GM18868 (cell line): ENCODE measurements around the gene XRCC5.
"Not testable (repeated sequence)": the region's sequence is repeated elsewhere in the genome, so short reads cannot be mapped to it uniquely, and the experiment has no call there.

ENCODE experiments used
- ATAC-seq: cut with Tn5 transposase; IDR thresholded peaks from one replicate; pipeline ENCODE4 v1.9.1; 2021; ENCODE audit warnings: mild to moderate bottlenecking, moderate library complexity; ENCODE audit not compliant: unreplicated experiment

Gene XRCC5

DNA sequence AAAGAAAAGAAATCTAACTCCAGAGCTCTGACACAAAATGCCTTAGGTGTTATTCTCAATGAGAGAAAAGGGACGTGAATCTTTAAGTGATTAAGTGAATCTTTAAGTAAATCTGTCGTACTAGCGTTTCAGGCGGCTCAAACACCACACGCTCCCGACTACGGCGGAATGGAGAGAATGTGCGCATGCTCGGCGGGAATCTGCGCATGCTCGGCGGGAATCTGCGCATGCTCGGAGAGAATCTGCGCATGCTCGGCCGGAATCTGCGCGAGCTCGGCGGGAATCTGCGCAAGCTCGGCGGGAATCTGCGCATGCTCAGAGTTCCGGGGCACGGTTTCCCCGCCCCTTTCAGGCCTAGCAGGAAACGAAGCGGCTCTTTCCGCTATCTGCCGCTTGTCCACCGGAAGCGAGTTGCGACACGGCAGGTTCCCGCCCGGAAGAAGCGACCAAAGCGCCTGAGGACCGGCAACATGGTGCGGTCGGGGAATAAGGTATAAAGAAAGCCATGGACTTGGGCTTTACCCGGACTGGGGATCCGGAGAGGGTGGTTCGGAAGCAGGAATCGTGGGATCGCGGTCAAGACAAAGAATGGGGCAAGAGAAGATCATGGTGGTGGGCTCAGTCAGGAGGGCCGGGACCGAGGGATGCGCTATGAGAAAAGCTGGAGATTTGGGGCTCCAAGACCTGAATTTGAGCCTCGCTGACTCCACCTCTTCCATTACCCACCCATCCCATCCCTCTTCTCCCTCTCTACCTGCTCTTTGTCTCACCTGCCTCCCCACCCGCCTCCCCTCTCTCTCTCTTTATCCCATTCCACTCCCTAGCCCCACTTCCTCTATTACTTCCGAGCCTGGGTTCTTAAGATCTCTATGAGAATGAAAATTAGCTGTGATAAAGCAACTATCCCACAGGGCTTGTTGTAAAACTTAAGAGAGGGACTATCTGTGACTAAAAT lies at the start of gene XRCC5:
Gene XRCC5, plus strand, starts transcription at position 382 of the 955 bp plus-strand sequence. Its CDS starts 89 bp downstream, at position 471.
- ATAC-seq, result peak; percentile 41

DNA sequence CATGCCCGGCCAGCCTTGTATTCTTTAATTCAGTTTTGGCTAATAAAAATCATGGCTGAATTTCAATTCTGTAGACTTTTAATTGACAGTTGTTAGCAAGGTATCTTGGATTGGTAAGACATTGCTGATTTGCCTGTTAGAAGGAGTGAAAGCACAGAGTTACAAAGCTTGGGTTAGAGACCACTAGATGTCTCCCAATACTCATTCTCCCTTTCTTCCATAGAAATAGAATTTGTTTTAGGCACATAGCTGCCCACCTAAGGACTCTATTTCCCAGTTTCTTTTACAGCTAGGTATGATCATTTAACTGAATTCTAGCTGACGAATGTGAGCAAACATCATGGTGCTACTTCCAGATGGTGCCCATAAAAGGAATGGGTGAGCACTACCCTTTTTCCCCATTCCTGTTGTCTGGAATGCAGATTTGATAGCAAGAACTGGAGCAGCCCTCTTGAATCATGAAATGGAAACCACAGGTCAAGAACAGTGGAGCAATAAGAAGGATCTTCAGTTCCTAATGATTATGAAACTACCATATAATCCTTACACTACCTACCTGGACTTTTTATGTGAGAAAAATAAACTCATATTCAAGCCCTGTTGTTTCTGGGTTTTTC lies 45.0 kb upstream of the XRCC5 start:
- no peak for ATAC-seq

DNA sequence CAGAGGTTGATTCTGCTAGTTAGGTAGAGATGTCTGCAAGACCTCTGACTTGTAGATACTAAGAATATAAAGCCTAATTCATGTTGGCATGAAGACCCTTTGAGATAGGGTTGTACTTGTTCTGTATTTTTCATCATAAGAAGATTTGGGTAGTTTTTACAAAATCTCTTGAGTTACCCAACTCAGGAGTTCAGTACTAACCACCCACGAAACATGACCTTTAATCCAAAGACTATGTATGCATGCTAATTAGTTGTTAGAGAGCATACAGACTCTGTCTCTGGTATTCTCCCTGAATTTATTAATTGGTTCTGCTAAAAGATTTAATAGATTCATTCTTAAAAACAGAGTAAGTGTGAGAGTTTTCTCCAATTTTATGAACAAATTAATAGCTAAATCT lies 44.5 kb upstream of the XRCC5 start:
- no peak for ATAC-seq

DNA sequence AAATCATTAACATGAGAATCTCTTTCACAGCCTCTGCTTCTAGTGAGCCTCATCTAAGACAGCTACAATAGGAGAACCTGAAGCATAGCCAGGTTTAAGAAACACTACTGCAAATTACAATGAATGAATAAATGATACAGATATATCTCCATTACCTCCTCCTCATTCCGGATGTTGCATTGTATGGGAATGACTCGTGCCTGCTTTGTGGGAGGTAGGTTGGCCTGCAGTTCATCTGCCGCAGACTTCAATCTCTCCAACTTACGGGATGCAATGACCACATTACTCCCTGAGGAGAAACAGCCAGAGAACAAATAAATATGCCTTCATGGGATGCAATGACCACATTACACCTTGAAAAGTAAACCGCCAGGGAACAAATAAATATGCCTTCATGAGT lies 42.9 kb upstream of the XRCC5 start:
- ATAC-seq, result no peak

DNA sequence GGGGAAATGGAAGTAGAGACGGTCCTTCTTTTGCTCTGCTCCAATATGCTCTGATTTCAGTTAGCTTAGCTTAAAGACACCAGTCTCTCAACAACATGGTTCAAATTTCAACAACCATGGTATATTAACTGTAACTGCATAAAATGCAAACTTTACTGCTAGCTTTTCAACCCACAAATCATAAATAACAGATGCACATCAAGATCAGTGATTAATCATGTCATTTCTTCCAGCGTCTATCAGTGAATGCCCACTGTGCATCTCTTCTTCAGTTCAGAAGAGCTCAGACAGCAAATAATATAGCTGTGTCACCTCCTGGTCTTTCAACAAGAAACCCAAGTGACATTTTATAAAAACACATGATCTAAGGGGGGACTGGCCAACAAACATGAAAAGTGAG lies 40.1 kb upstream of the XRCC5 start:
- ATAC-seq, result no peak

- no peak for ATAC-seq
Measured at GRCh38 chr2:216070195-216070594, 39.0 kb upstream of the XRCC5 start.

DNA sequence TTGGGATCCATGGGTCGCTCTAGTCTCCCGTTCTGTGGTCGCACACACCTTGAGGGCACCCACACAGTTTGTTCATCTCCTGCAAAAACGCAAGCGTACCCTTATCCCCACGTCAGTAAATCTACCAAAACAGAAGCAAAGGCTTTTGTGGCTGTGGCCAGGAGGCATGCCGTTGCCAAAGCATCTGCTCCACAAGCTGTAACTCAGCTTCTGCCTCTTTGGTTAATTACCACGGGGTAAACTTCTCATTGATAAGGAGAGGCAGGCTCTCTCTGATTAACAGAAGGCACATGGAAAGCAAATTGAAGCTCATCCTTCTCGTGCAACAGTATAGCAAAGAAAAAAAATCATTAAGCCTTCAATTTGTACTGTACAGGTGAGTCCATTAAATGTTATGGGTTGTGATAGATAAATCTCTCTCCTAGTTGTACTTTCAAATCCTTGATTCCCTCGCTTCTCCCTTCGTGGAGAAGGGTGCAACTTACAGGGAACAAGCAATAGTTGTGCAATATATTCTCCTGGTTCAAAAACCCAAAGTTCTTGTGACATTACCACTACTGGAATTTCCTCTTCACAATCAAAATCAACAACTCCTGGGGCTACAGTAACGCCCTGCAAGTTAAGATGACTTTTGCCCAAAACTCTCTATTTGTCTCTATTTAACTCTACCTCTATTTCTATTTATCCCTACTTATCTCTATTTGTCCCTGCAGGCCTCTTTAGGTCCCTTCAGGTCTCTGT lies 37.9 kb upstream of the XRCC5 start:
- ATAC-seq, result no peak

GRCh38 chr2:216072473-216072872 lies 36.7 kb upstream of the XRCC5 start:
- ATAC-seq, result no peak

DNA sequence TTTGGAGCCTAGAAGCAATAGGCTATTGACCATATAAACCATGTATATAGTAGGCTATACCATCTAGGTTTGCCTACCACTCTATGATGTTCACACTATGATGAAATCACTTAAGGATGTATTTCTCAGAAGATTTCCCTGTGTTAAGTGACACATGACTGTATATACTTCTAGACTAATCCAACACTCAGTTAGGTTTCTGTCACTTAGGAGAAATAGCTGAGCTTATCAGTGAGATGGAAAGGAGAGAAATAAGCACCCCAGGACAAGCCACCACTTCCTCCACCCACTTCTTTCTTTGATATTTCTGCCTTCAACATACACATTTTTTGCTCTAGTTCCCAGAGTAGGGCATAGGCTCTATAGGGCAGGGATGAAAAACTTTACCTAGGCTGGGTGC lies 35.4 kb upstream of the XRCC5 start:
- no peak for ATAC-seq

GRCh38 chr2:216074380-216074779 lies 34.8 kb upstream of the XRCC5 start:
- ATAC-seq, result no peak

DNA sequence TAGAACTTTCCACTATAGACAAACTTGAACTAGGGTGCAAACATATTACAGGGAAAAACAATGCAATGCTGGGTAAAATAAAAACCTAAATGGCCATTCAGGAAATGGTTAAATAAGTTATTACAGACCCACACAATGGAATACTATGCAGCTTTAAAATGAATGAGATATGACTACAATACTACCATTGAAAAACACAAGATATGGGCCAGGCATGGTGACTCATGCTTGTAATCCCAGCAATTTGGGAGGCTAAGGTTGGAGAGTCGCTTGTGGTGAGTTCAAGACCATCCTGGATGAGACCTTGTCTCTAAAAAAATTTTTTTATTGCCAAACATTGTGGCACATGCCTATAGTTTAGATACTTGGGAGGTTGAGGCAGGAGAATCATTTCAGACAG lies 34.4 kb upstream of the XRCC5 start:
- no peak for ATAC-seq

GRCh38 chr2:216075510-216076485 lies 33.4 kb upstream of the XRCC5 start:
- no peak for ATAC-seq

- ATAC-seq, result no peak
Measured at GRCh38 chr2:216078776-216079175, 30.4 kb upstream of the XRCC5 start.

DNA sequence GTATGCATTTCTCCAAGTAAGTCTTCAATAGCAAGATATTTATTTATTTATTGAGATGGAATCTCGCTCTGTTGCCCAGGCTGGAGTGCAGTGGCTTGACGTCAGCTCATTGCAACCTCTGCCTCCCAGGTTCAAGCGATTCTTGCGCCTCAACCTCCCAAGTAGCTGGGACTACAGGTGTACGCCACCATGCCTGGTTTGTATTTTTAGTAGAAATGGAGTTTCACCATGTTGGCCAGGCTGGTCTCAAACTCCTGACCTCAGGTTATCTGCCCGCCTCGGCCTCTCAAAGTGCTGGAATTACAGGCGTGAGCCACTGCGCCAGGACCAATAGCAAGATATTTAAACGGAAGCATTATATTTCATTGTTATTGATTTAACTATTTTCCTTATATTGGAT lies 29.1 kb upstream of the XRCC5 start:
- not testable (repeated sequence) for ATAC-seq

DNA sequence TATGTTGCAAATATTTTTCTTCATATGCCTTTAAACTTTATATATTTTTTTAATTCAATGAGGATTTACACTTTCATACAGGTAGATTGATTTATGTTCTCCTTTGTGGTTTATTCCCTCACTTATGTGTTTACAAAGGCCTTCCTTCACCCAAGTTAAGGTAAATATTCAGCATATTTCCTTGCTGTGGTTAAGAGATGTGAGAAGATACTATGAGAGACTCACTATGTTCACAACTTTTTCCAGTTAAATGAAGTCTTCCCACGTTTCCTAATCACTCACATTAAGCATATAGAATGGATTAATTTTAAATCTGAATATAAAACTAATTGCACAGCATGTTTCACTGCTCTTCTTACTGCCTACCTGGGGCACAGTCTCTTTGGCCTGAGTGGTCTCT lies 28.1 kb upstream of the XRCC5 start:
- no peak for ATAC-seq

- peak; percentile 93 for ATAC-seq
Measured at GRCh38 chr2:216081487-216082116, 27.5 kb upstream of the XRCC5 start, which contains the start of the genes PECR and TMEM169. TSS of gene PECR (minus strand) at chr2:216081809. CDS start at chr2:216081741, 68 bp downstream. TSS of gene TMEM169 (plus strand) at chr2:216081919. CDS start at chr2:216095964, 14,045 bp downstream.

- ATAC-seq, result peak; percentile 4
Measured at GRCh38 chr2:216082117-216082711, 26.9 kb upstream of the XRCC5 start.

- no peak for ATAC-seq
Measured at GRCh38 chr2:216082805-216083204, 26.3 kb upstream of the XRCC5 start.
